Endothelial cell of umbilical vein (primary cell): ENCODE results near the gene PDE1C. TPM values are rescaled to one million over a fixed set of nuclear protein-coding genes. Genes with fewer than 3 reads are reported as not detected.

Experiments
- BruUV-seq: library from RNA; stranded (reverse); fragments of 400-500 nt; replicated peaks from 2 replicates; lab custom pipeline; 2021; lab: Mats Ljungman, UMichigan
- CTCF ChIA-PET: fragments of 300-600, 350-600 bp; sonication (Branson Sonifier 250); formaldehyde crosslinking; loops from one replicate; lab custom pipeline; 2021; ENCODE audit warnings: antibody characterized with exemption, inconsistent platforms; lab: Charles Lee
- POLR2A ChIA-PET: fragments of 300-600, 350-600 bp; sonication (Branson Sonifier 250); formaldehyde crosslinking; loops from one replicate; lab custom pipeline; 2021; ENCODE audit warnings: antibody characterized with exemption, inconsistent platforms; lab: Charles Lee
- DNase-seq: peaks from one replicate; pipeline ENCODE4 v3.0.0-alpha.2; 2011; ENCODE audit warnings: low read depth, low spot score
- FAIRE-seq: peaks from 2 replicates; lab custom pipeline; 2011; peaks lifted over from hg19 to GRCh38; lab: Jason Lieb, UNC
- H2AFZ ChIP-seq: 2 replicates; pipeline ENCODE4 v1.6.0; 2012; ENCODE audit warnings: low read depth, low read length, control low read depth, inconsistent platforms
- H3K27ac ChIP-seq: 2 replicates; pipeline ENCODE4 v1.5.1; 2011; ENCODE audit warnings: low read depth, mild to moderate bottlenecking, control low read depth, low read length, moderate library complexity; ENCODE audit not compliant: insufficient read depth
- H3K27me3 ChIP-seq, 2 experiments: 2 replicates each; pipeline versions ENCODE4 v1.6.0 to v1.6.1; 2011; ENCODE audit warnings: low read length in 2 of 2, mixed read lengths in 1 of 2; ENCODE audit not compliant: control insufficient read depth in 2 of 2, insufficient read depth in 2 of 2
- H3K36me3 ChIP-seq, 2 experiments: 2 replicates in 1 of 2; 3 replicates in 1 of 2; pipeline ENCODE4 v1.5.1; 2011; ENCODE audit warnings: low read length in 2 of 2, mild to moderate bottlenecking in 1 of 2, moderate library complexity in 1 of 2; ENCODE audit not compliant: control insufficient read depth in 2 of 2, insufficient read depth in 2 of 2; ENCODE audit errors: extremely low read depth in 1 of 2
- H3K4me1 ChIP-seq: 3 replicates; pipeline ENCODE4 v1.5.1; 2011; ENCODE audit warnings: mild to moderate bottlenecking, low read length; ENCODE audit not compliant: control insufficient read depth, insufficient read depth; ENCODE audit errors: extremely low read depth
- H3K4me2 ChIP-seq: 2 replicates; pipeline ENCODE4 v1.6.1; 2011; ENCODE audit warnings: low read length, control low read depth, mixed read lengths; ENCODE audit not compliant: insufficient read depth
- H3K4me3 ChIP-seq, 3 experiments: fragments of 200-600 bp in 1 of 3; sonication (generic), shearing (Covaris generic) in 1 of 3; replicated peaks in 1 of 3; 2 replicates each; pipeline ENCODE4 v1.5.1; 2011 to 2016; ENCODE audit warnings: control low read depth in 3 of 3, low read length in 3 of 3, mild to moderate bottlenecking in 2 of 3, inconsistent platforms in 1 of 3, low read depth in 1 of 3, moderate library complexity in 1 of 3; ENCODE audit not compliant: insufficient read depth in 1 of 3
- H3K79me2 ChIP-seq: 2 replicates; pipeline ENCODE4 v1.6.0; 2012; ENCODE audit warnings: low read length, inconsistent platforms; ENCODE audit not compliant: control insufficient read depth, insufficient read depth
- H3K9ac ChIP-seq: replicated peaks from 2 replicates; pipeline ENCODE3; 2011; ENCODE audit warnings: low read length, control low read depth; ENCODE audit not compliant: insufficient read depth; ENCODE audit errors: extremely low read depth
- H3K9me1 ChIP-seq: replicated peaks from 3 replicates; pipeline ENCODE4 v1.6.0; 2011; ENCODE audit warnings: mild to moderate bottlenecking, low read length; ENCODE audit not compliant: control insufficient read depth, insufficient read depth; ENCODE audit errors: extremely low read depth
- H3K9me3 ChIP-seq: replicated peaks from 2 replicates; pipeline ENCODE4 v1.5.1; 2012; ENCODE audit warnings: low read length, inconsistent platforms; ENCODE audit not compliant: control insufficient read depth, insufficient read depth
- H4K20me1 ChIP-seq: replicated peaks from 2 replicates; pipeline ENCODE3; 2011; ENCODE audit warnings: mild to moderate bottlenecking, low read length; ENCODE audit not compliant: control insufficient read depth, insufficient read depth; ENCODE audit errors: extremely low read depth
- EZH2 ChIP-seq: IDR thresholded peaks from 2 replicates; pipeline ENCODE4 v1.6.1; 2012; ENCODE audit warnings: borderline replicate concordance, low read depth, mild to moderate bottlenecking, moderate library complexity, low read length, inconsistent platforms; ENCODE audit not compliant: severe bottlenecking
- FOS ChIP-seq: IDR thresholded peaks from 2 replicates; pipeline ENCODE4 v1.6.1; 2011; ENCODE audit warnings: mild to moderate bottlenecking, low read length, moderate library complexity, borderline replicate concordance; ENCODE audit not compliant: insufficient read depth
- GATA2 ChIP-seq: IDR thresholded peaks from 2 replicates; pipeline ENCODE4 v1.7.0; 2011; ENCODE audit warnings: low read depth, mild to moderate bottlenecking, moderate library complexity, mixed read lengths, low read length; ENCODE audit not compliant: insufficient read length, insufficient read depth
- JUN ChIP-seq: IDR thresholded peaks from 2 replicates; pipeline ENCODE4 v1.6.1; 2011; ENCODE audit warnings: borderline replicate concordance, low read depth; ENCODE audit not compliant: insufficient read length, insufficient read depth
- MYC ChIP-seq: IDR thresholded peaks from one replicate; pipeline ENCODE4 v1.6.1; 2011; ENCODE audit warnings: mild to moderate bottlenecking, low read depth, low read length
- POLR2A ChIP-seq: IDR thresholded peaks from 2 replicates; pipeline ENCODE4 v1.6.1; 2012; ENCODE audit warnings: low read depth, mild to moderate bottlenecking, control low read depth, low read length
- POLR2AphosphoS5 ChIP-seq: IDR thresholded peaks from 2 replicates; pipeline ENCODE4 v1.6.1; 2012; ENCODE audit warnings: low read depth, mild to moderate bottlenecking, control low read depth, low read length, moderate library complexity; ENCODE audit not compliant: insufficient read depth
- dilution Hi-C: fragments of 300-500 bp; cut with MboI; formaldehyde crosslinking; loops from one replicate; pipeline ENCODE4 v1.15.0; 2019; ENCODE audit warnings: low sequenced_read_pairs; ENCODE audit not compliant: extremely low pct_ligation_motif_present
- intact Hi-C: fragments of 100-400 bp; cut with micrococcal nuclease; formaldehyde crosslinking; loops from one replicate; pipeline ENCODE4 v1.10.0; 2022
- polyA plus RNA-seq, 4 experiments: library from polyadenylated mRNA; depleted of rRNA in 3 of 4; stranded (reverse) in 3 of 4; unstranded in 1 of 4; fragments of >200 nt; gene quantifications; 2 replicates each; pipeline versions ENCODE4 v1.2.1 to v1.2.3, GENCODE V29; 2011 to 2012; ENCODE audit warnings: missing spikeins in 1 of 4
- total RNA-seq: library from RNA; stranded (reverse); gene quantifications from 2 replicates; pipeline ENCODE4 v1.2.3, GENCODE V29; 2021
- TF ChIP-seq, protein P1 (sequence below), 2 donors: IDR thresholded peaks; 1 replicate in 1 of 2; 2 replicates in 1 of 2; pipeline ENCODE4 v1.5.1; 2011; ENCODE audit warnings: low read length in 2 of 2, mild to moderate bottlenecking in 2 of 2, moderate library complexity in 2 of 2, control low read depth in 1 of 2, inconsistent platforms in 1 of 2, low read depth in 1 of 2; ENCODE audit not compliant: insufficient read depth in 1 of 2; ENCODE audit errors: extremely low read depth in 1 of 2
- TF ChIP-seq, protein P2 (sequence below): IDR thresholded peaks from 2 replicates; pipeline ENCODE4 v1.6.1; 2011; ENCODE audit not compliant: insufficient read depth, insufficient read length

PDE1C gene
- total and polyA plus RNA-seq, 2 donors (not counting 3 experiments of a cell fraction or from before 2014, with no cell fraction given), result 0.90 to 3.1 TPM

DNA sequence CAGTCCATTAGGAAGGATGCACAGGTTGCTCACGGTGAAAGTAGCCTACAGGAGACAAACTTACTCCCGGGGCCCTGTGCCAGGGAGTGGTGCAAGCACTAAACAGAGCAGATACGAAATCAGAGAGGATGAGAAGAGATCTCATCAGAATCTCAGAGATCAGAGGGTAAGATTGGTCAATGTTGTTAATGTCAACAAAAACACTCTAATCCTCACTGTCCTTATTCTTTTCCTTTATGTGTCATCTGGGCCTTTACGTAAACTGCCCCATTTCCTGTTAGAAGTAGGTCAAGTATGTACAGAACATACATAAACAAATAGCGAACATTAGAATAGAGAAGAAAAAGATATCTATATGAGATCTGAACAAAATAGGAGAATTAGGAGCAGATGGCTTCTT lies 220.1 kb downstream of the PDE1C start:
- Histone ChIP-seq H3K9ac (no peak overlapping the region), H3K27ac (no peak overlapping the region), H3K9me1 (no peaks in the 10 kb centered on the region), H3K36me3 (no peaks in the 10 kb centered on the region), H4K20me1 (no peaks in the 10 kb centered on the region), H3K27me3 (no peaks in the 10 kb centered on the region), H3K9me3 (no peaks in the 10 kb centered on the region), H3K79me2 (no peaks in the 10 kb centered on the region), H3K4me3 (no peak overlapping the region), H3K4me1 (peaks cover 8% of the 10 kb centered on the region), H2AFZ (peak overlapping the region; percentile 34), H3K4me2 (peak overlapping the region; percentile 9)
- FAIRE-seq (no peak), DNase-seq (no peak)
- CTCF ChIA-PET, result interaction anchor here (1.6 kb wide), 1 partner anchor 314 kb away, joined by 3 read pairs; no protein-coding TSS in a partner anchor
- no TSS peak for BruUV-seq
- POLR2A ChIA-PET, result interaction anchor here (0.8 kb wide), 1 partner anchor 9 kb away, joined by 8 read pairs; no protein-coding TSS in a partner anchor
- intact Hi-C loops (loop anchor here (1.0 kb wide), 1 partner anchor 20 kb away; no protein-coding TSS in a partner anchor), dilution Hi-C loops (no loop called here)
- no peak for TF ChIP-seq FOS
- no peak for TF ChIP-seq JUN
- TF ChIP-seq POLR2A, result no peak
- TF ChIP-seq POLR2AphosphoS5, result no peak
- TF ChIP-seq, protein P1, sequence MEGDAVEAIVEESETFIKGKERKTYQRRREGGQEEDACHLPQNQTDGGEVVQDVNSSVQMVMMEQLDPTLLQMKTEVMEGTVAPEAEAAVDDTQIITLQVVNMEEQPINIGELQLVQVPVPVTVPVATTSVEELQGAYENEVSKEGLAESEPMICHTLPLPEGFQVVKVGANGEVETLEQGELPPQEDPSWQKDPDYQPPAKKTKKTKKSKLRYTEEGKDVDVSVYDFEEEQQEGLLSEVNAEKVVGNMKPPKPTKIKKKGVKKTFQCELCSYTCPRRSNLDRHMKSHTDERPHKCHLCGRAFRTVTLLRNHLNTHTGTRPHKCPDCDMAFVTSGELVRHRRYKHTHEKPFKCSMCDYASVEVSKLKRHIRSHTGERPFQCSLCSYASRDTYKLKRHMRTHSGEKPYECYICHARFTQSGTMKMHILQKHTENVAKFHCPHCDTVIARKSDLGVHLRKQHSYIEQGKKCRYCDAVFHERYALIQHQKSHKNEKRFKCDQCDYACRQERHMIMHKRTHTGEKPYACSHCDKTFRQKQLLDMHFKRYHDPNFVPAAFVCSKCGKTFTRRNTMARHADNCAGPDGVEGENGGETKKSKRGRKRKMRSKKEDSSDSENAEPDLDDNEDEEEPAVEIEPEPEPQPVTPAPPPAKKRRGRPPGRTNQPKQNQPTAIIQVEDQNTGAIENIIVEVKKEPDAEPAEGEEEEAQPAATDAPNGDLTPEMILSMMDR (IDR thresholded peaks at IDR 0.05; ENCODE audit: extremely low read depth in 1 of 2, insufficient read depth in 1 of 2, low read depth in 1 of 2, low read length in 2 of 2), result no peak
- TF ChIP-seq MYC, result no peak
- TF ChIP-seq, protein P2, sequence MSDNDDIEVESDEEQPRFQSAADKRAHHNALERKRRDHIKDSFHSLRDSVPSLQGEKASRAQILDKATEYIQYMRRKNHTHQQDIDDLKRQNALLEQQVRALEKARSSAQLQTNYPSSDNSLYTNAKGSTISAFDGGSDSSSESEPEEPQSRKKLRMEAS, result no peak
- no peak for TF ChIP-seq GATA2
- TF ChIP-seq EZH2, result no peak
